A673 (cell line): ENCODE results near the gene PEX12.

Experiments used
- EZH2 ChIP-seq: fragments of 200-600 bp; sonication (generic); IDR thresholded peaks from 2 replicates; pipeline ENCODE4 v1.6.1; 2017; ENCODE audit warnings: borderline replicate concordance, low read depth, mild to moderate bottlenecking, mixed read lengths, antibody characterized with exemption, low read length; ENCODE audit not compliant: poor library complexity, severe bottlenecking
- TF ChIP-seq, protein P1 (sequence below): fragments of 300-800, 200-600 bp; sonication (generic); conservative IDR thresholded peaks from 2 replicates; pipeline ENCODE4 v1.5.1; 2017; ENCODE audit warnings: low read depth, mild to moderate bottlenecking, antibody characterized with exemption, low read length, moderate library complexity, mixed read lengths

- TF ChIP-seq, protein P1, sequence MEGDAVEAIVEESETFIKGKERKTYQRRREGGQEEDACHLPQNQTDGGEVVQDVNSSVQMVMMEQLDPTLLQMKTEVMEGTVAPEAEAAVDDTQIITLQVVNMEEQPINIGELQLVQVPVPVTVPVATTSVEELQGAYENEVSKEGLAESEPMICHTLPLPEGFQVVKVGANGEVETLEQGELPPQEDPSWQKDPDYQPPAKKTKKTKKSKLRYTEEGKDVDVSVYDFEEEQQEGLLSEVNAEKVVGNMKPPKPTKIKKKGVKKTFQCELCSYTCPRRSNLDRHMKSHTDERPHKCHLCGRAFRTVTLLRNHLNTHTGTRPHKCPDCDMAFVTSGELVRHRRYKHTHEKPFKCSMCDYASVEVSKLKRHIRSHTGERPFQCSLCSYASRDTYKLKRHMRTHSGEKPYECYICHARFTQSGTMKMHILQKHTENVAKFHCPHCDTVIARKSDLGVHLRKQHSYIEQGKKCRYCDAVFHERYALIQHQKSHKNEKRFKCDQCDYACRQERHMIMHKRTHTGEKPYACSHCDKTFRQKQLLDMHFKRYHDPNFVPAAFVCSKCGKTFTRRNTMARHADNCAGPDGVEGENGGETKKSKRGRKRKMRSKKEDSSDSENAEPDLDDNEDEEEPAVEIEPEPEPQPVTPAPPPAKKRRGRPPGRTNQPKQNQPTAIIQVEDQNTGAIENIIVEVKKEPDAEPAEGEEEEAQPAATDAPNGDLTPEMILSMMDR = peak; percentile 17; the same call in 1 of the 2 replicates
- no peak for TF ChIP-seq EZH2
These were observed 22.7 kb downstream of the PEX12 start for GRCh38 chr17:35555691-35556090.
